GM21737 (cell line): ENCODE measurements around the gene GNB1.
"Not testable (repeated sequence)": the region's sequence is repeated elsewhere in the genome, so short reads cannot be mapped to it uniquely, and the experiment has no call there.

Source experiments
- ATAC-seq: cut with Tn5 transposase; IDR thresholded peaks from one replicate; pipeline ENCODE4 v1.9.1; 2021; ENCODE audit warnings: mild to moderate bottlenecking, moderate library complexity; ENCODE audit not compliant: unreplicated experiment

The GNB1 gene

GRCh38 chr1:1752190-1752589 is 138.7 kb downstream of the GNB1 start:
- ATAC-seq = no peak

DNA sequence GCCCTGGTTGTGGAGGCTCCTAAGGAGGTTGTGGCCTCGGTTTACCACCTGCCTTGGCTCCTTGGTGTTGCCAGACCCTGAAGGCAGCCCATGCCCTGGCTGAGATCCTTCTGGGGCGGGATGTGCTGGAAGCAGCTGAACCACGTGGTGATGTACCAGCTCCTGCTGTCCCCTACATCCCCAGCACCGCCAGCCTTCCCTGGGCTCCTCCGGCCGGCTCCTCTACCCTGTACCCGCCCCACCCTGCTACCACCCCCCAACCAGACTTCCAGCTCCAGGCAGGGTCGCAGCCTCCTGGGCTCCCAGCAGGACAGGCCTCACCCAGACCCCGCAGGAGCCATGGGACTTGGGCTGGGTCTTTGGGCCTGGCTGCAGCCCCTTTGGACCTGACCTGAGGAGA is 140.9 kb downstream of the GNB1 start:
- not testable (repeated sequence) for ATAC-seq

DNA sequence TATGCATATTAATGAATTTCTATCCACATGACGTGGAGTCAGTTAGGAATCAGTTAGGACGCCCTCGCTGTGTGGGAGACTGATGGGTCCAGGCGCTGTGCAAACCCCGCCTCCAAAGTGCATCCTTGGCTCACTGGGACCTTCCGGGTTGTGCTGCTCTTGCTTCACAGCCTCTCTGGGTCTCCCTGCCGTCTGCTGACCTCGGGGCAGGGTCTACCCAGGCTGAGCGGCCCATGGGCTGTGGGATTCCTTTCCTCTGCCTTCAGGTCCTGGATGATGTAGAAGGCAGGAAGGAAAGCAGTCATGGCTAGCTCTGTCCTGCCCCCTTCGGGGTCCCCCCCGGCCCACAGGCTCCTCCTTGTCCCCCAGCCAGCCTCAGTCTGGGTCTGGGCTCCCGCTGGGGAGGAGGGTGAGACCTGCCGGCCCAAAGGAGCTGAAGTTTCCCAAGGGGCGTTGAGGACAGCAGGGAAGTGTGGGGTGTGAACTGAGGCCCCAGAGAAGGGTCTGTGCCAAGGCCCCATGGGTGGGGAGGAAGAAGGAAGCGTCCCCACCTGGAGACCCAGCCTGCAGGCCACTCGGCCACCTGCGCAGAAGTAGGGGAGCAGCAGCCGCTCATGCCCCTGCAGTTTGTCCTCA is 142.1 kb downstream of the GNB1 start:
- no peak for ATAC-seq

DNA sequence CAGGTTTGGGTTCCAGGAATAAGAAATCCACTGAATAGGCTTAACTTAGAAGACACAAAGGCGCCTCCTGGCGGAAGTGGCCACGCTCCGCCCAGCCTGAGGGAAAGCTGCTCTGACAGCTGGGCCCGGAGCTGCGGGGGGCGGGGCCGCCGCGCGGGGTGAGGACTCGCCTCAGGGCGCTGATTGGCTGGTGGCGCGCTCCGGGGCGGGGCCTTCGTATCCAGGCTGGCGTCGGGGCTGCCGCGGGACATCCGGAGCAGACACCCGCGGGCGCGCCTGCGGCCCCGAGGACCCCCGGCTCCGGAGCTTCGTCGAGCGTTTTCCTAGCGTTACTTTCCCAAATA is 144.3 kb downstream of the GNB1 start:
- peak; percentile 79 for ATAC-seq

DNA sequence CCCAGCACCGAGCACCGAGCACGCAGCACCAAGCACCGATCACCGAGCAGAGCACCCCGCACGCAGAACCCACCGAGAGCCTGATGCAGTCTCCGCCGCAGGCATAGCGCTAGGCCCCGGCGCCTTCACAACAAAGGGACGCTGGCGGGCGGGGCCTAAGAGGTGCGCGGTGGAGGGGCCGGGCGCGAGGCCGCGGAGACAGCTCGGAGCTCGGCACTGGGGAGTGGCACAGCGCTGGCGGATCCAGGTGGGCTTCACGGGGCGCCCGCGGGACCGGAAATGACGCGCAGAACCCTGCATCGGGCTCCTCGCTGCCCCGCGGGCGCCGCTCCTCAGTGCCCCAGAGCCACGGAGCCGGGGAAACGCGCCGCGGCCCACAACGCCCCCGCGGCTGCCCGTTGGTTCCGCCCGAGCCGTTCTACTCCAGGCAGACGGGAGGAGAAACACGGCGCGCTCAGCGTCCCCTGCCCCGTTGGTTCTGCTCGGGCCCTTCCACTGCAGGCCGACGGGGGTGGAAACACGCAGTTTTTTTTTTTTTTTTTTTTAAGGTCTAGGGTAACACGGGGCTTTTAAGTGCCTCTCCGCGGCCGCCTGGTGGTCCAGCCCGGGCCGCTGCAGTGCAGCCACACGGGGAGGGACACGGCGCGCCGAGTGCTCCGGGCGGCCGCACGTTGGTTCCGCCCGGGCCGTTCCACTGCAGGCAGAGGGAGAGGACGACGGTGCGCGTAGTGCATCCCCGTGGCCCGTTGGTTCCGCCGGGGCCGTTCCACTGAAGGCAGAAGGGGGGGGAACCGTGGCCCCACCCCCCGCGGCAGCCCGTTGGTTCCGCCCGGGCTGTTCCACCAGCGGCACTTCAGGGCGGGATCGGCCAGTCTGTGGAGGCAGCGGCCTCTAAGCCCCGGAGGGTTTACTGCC is 145.0 kb downstream of the GNB1 start:
- ATAC-seq = peak; percentile 52

DNA sequence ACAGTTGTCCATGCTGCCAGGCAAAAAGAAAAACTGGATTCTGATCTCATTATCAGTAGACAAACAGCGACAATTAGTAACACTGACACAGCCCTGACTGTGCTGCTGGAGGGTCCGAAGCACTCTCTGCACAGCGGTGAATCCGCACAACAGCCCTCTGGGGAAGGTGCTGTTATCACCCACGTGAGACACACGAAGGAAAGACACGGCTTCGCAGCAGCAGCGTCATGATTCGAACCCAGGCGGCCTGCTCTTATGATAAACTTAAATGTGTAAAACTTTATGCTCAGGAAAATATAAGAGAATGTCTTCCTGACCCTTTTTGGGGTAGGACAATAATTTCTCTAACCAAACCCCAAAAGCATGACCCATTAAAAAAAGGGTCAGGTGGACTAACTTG is 148.4 kb downstream of the GNB1 start:
- not testable (repeated sequence) for ATAC-seq

DNA sequence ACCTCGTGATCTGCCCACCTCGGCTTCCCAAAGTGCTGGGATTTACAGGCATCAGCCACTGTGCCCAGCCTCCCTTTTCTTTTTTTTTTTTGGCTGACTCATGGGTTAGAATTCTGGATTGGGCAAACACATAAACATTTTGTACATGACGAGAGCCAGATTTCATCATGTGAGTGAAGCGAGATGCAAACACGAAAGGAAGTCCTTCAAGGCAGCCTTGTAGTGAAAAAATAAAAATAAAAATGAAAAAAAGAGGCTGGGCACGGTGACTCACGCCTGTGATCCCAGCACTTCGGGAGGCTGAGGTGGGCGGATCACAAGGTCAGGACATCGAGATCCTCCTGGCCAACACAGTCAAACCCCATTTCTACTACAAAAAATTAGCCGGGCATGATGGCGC is 149.9 kb downstream of the GNB1 start:
- not testable (repeated sequence) for ATAC-seq

DNA sequence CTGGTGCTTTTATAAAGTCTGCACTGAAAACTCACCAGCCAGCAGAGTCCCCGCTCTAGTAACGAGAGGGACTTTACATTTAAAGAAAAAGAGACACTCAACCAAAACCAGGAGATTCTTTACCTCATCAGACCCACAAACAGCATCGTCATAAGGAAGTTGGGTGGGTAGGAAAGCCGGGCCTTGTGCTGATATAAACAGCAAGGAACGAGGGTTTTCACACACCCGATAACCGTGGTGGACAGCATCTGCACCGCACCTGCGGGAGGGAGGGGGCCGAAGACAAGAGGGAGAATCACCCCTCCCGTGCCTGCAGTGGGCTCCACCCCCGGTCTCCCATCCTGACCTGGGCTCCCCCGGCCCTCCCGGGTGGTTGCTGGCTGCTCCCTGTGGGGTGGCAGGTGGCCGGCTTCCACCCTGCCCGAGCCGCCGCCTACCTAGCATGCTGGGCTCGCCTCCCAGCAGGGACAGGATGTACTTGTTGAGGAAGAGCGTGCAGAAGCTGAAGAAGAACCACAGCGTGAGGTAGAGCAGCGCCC is 152.0 kb downstream of the GNB1 start:
- not testable (repeated sequence) for ATAC-seq

DNA sequence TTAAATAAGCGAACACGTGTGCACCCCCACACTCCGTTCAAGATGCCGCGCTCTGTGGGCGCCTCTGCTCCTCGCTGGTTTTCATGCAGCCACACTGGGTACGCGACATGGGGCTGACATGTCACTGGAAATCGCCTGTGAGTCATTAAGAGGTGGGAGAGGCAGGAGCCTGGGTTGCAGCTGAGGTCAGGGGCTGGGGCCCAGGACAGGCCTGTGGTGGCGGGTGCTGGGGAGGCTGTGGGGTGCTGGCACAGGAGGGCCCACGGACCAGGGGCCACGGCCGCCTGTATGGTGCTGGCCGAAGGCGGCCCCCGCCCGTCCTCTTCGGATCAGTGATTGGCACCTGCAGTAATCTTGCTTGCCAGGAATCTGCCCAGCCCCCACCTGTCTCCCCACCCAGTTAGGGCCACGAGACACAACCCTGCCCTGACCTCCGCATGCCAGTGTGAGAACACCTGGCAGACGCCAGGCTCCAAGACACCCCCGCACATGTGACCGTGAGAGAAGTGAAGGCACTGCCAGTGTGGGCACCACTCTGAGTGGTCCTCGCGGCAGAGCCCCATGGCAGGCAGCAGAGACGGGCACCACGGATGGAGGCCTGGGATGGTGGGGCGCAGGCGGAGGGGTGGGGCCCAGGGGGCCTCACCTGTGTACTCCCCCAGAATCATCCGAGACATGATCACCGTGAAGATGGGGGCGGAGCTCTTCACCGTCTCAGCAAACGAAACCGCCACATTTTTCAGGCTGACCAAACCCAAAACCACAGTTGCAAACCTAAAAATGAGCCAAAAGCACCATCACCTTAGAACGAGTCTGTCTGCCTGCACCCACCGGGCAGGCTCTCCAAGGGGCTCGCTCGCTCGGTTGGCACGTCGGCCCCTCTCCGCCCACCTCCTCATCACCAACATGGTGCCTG is 153.0 kb downstream of the GNB1 start:
- not testable (repeated sequence) for ATAC-seq
